HG03342 (cell line): ENCODE data around the gene C2CD4D.

Experiments
- ATAC-seq: cut with Tn5 transposase; IDR thresholded peaks from one replicate; pipeline ENCODE4 v1.9.1; 2021; ENCODE audit warnings: mild to moderate bottlenecking, moderate library complexity; ENCODE audit not compliant: unreplicated experiment

C2CD4D gene

GRCh38 chr1:151835596-151835995 is 4.0 kb downstream of the C2CD4D start:
- ATAC-seq: no peak

GRCh38 chr1:151834239-151834638 is 5.4 kb downstream of the C2CD4D start:
- ATAC-seq: no peak

- ATAC-seq: no peak
Measured at GRCh38 chr1:151833172-151833900, 6.3 kb downstream of the C2CD4D start.

- ATAC-seq: no peak
Measured at GRCh38 chr1:151832318-151832980, 7.2 kb downstream of the C2CD4D start.

GRCh38 chr1:151831605-151832004 is 8.0 kb downstream of the C2CD4D start, which contains the start of gene RORC:
Gene RORC, minus strand, starts transcription at chr1:151831802. Its CDS starts 38 bp downstream, at chr1:151831764.
- ATAC-seq: no peak

GRCh38 chr1:151831256-151831591 is 8.4 kb downstream of the C2CD4D start:
- no peak for ATAC-seq

- no peak for ATAC-seq
Measured at GRCh38 chr1:151830055-151830454, 9.6 kb downstream of the C2CD4D start.

GRCh38 chr1:151829352-151830046 is 10.1 kb downstream of the C2CD4D start:
- no peak for ATAC-seq

- ATAC-seq: no peak
Measured at GRCh38 chr1:151828921-151829320, 10.7 kb downstream of the C2CD4D start.

- ATAC-seq: no peak
Measured at GRCh38 chr1:151827853-151828252, 11.8 kb downstream of the C2CD4D start.

GRCh38 chr1:151825751-151826660 is 13.6 kb downstream of the C2CD4D start:
- ATAC-seq: no peak

- ATAC-seq: no peak
Measured at GRCh38 chr1:151825204-151825603, 14.4 kb downstream of the C2CD4D start.

GRCh38 chr1:151823175-151823574 is 16.4 kb downstream of the C2CD4D start:
- ATAC-seq: no peak

- no peak for ATAC-seq
Measured at GRCh38 chr1:151822404-151822803, 17.2 kb downstream of the C2CD4D start.

- ATAC-seq: no peak
Measured at GRCh38 chr1:151820940-151821339, 18.7 kb downstream of the C2CD4D start.

- no peak for ATAC-seq
Measured at GRCh38 chr1:151819976-151820623, 19.5 kb downstream of the C2CD4D start.

- no peak for ATAC-seq
Measured at GRCh38 chr1:151819227-151819835, 20.3 kb downstream of the C2CD4D start.

- no peak for ATAC-seq
Measured at GRCh38 chr1:151817353-151817730, 22.3 kb downstream of the C2CD4D start.

GRCh38 chr1:151816548-151817352 is 22.9 kb downstream of the C2CD4D start:
- no peak for ATAC-seq
